ENCODE results near the gene SPDYE18.
"Not testable (repeated sequence)": the region's sequence is repeated elsewhere in the genome, so short reads cannot be mapped to it uniquely, and the experiment has no call there.

The SPDYE18 gene

GRCh38 chr7:77032261-77032660 is 30.1 kb downstream of the SPDYE18 start, which contains the start of gene SPDYE17:
Gene SPDYE17, minus strand, starts transcription at chr7:77032361. Its CDS starts 1,791 bp downstream, at chr7:77030570.
- H3K4me1 Mint-ChIP-seq (ENCODE audit: low read depth); H3K27me3 Mint-ChIP-seq; H3K4me3 Mint-ChIP-seq; H3K27ac Mint-ChIP-seq; H3K36me3 Mint-ChIP-seq; H3K9me3 Mint-ChIP-seq (ENCODE audit: low read depth): not testable (repeated sequence)

DNA sequence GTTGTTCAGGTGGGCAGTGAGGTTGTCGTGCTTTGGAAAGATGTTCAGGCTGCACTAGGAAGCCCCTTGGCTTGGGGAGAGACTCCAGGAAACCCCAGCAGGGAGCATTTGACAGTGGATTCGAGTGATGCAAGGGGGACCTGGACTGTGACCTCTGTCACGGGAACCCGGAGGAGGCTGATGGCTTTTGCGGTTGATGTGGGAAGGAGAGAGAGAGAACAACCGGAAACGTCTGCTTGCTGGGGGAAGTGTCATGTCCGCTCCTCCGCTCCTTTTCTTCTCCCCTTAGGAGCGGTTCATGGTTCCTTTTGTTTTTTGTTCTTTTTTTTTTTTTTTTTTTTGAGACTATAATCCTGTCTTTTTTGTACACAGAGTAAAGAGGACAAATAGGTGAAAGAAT is 36.0 kb downstream of the SPDYE18 start:
- not testable (repeated sequence) for H3K36me3 Mint-ChIP-seq; H3K4me3 Mint-ChIP-seq; H3K27me3 Mint-ChIP-seq; H3K9me3 Mint-ChIP-seq (ENCODE audit: low read depth); H3K27ac Mint-ChIP-seq; H3K4me1 Mint-ChIP-seq (ENCODE audit: low read depth)

GRCh38 chr7:77010074-77010680 is 52.2 kb downstream of the SPDYE18 start:
- not testable (repeated sequence) for H3K27me3 Mint-ChIP-seq; H3K9me3 Mint-ChIP-seq (ENCODE audit: low read depth); H3K36me3 Mint-ChIP-seq; H3K4me1 Mint-ChIP-seq (ENCODE audit: low read depth); H3K4me3 Mint-ChIP-seq; H3K27ac Mint-ChIP-seq

DNA sequence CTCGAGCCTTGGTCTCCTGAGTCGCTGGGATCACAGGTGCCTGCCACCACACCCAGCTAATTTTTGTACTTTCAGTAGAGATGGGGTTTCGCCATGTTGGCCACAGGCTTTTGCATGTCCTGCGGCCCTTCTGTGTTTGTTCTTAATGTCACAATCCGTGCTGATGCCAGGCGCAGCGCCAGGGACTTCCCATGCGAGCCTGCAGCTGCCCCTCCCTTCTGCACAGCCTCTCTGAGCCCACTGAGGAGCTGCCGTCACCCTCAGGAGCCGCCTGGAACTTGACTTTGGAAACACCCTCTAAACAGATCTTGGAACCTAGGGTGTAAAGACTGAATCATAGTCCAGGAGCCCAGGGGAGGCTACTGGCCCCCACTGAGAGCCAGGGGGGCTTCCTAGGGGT is 54.4 kb downstream of the SPDYE18 start:
- not testable (repeated sequence) for H3K27ac Mint-ChIP-seq; H3K4me1 Mint-ChIP-seq (ENCODE audit: low read depth); H3K27me3 Mint-ChIP-seq; H3K36me3 Mint-ChIP-seq; H3K9me3 Mint-ChIP-seq (ENCODE audit: low read depth); H3K4me3 Mint-ChIP-seq

DNA sequence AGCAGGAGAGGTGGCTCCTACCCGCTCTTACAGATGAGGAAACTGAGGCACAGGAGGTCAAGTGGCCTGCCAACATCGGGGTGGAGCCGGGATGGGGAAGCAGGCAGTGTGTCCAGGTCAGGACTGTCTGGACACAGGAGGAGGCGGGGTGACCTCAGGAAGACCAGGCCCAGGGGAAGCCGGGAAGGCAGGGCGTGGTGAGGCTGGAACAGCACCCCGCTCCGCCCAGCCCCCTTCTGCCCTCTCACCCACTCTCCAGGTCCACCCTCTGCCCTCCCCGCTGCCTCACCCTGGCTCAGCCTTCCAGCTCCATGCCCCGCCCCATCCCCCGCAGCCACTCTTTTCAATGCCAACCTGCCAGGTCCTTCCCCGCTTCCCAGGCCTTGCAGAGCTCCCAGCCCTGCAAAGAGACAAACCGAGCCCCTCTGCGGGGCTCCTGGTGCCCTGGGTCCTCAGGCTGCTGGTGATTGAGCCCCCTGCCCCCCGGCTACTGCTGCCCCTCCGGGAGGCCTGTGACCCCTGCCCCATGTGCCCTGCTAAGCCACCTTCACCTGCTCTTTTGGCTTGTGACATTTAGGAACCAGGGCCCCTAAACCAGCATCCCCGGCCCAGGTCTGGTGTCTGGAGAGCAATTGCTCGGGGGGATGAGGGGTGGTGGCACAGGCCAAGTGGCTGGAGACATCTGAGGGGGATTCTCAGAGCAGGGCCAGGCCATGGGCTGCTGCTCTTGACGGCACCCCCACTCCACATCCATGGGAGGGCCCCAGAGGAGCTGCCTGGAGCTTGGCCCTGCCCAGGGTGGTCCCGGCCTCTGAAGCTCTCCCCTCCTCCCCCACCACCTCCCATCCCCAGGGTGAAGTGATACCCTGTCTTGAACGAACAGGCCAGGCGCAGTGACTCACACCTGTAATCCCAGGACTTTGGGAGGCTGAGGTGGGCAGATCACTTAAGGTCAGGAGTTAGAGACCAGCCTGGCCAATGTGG is 55.9 kb downstream of the SPDYE18 start:
- not testable (repeated sequence) for H3K27me3 Mint-ChIP-seq; H3K36me3 Mint-ChIP-seq; H3K27ac Mint-ChIP-seq; H3K4me3 Mint-ChIP-seq; H3K4me1 Mint-ChIP-seq (ENCODE audit: low read depth); H3K9me3 Mint-ChIP-seq (ENCODE audit: low read depth)

- not testable (repeated sequence) for H3K9me3 Mint-ChIP-seq (ENCODE audit: low read depth)
Measured at GRCh38 chr7:77005461-77006057, 56.8 kb downstream of the SPDYE18 start.

GRCh38 chr7:77004151-77004550 is 58.2 kb downstream of the SPDYE18 start:
- H3K4me3 Mint-ChIP-seq; H3K27ac Mint-ChIP-seq; H3K27me3 Mint-ChIP-seq; H3K36me3 Mint-ChIP-seq; H3K9me3 Mint-ChIP-seq (ENCODE audit: low read depth); H3K4me1 Mint-ChIP-seq (ENCODE audit: low read depth): not testable (repeated sequence)

More at GRCh38 chr7:77005461-77006057, 56.8 kb downstream of the SPDYE18 start:
- not testable (repeated sequence) for H3K27ac Mint-ChIP-seq; H3K36me3 Mint-ChIP-seq; H3K4me1 Mint-ChIP-seq (ENCODE audit: low read depth); H3K27me3 Mint-ChIP-seq; H3K4me3 Mint-ChIP-seq

GRCh38 chr7:77003241-77003640 is 59.1 kb downstream of the SPDYE18 start:
- not testable (repeated sequence) for H3K27ac Mint-ChIP-seq; H3K36me3 Mint-ChIP-seq; H3K9me3 Mint-ChIP-seq (ENCODE audit: low read depth); H3K4me3 Mint-ChIP-seq; H3K4me1 Mint-ChIP-seq (ENCODE audit: low read depth); H3K27me3 Mint-ChIP-seq

GRCh38 chr7:77002678-77003233 is 59.6 kb downstream of the SPDYE18 start:
- H3K4me3 Mint-ChIP-seq; H3K9me3 Mint-ChIP-seq (ENCODE audit: low read depth); H3K27me3 Mint-ChIP-seq; H3K27ac Mint-ChIP-seq; H3K4me1 Mint-ChIP-seq (ENCODE audit: low read depth); H3K36me3 Mint-ChIP-seq: not testable (repeated sequence)

GRCh38 chr7:77002104-77002503 is 60.3 kb downstream of the SPDYE18 start:
- H3K4me1 Mint-ChIP-seq (ENCODE audit: low read depth): not testable (repeated sequence)

More at GRCh38 chr7:77002104-77002503, 60.3 kb downstream of the SPDYE18 start:
- not testable (repeated sequence) for H3K4me3 Mint-ChIP-seq; H3K9me3 Mint-ChIP-seq (ENCODE audit: low read depth); H3K36me3 Mint-ChIP-seq; H3K27me3 Mint-ChIP-seq; H3K27ac Mint-ChIP-seq

Data from activated naive CD8-positive, alpha-beta T cell (primary cell).